Dermis blood vessel endothelial cell (primary cell): ENCODE data around the gene GRAMD4. TPM values are rescaled to one million over a fixed set of nuclear protein-coding genes. Genes with fewer than 3 reads are reported as not detected.

Source experiments
- DNase-seq: peaks from one replicate; pipeline ENCODE4 v3.0.0; 2010
- total RNA-seq: library from RNA; depleted of rRNA; stranded (reverse); fragments of >200 nt; gene quantifications from 2 replicates; pipeline ENCODE4 v1.2.3, GENCODE V29; 2014

The GRAMD4 gene
- total RNA-seq, 1 donor from 2014 or later: 58.5 TPM

DNA sequence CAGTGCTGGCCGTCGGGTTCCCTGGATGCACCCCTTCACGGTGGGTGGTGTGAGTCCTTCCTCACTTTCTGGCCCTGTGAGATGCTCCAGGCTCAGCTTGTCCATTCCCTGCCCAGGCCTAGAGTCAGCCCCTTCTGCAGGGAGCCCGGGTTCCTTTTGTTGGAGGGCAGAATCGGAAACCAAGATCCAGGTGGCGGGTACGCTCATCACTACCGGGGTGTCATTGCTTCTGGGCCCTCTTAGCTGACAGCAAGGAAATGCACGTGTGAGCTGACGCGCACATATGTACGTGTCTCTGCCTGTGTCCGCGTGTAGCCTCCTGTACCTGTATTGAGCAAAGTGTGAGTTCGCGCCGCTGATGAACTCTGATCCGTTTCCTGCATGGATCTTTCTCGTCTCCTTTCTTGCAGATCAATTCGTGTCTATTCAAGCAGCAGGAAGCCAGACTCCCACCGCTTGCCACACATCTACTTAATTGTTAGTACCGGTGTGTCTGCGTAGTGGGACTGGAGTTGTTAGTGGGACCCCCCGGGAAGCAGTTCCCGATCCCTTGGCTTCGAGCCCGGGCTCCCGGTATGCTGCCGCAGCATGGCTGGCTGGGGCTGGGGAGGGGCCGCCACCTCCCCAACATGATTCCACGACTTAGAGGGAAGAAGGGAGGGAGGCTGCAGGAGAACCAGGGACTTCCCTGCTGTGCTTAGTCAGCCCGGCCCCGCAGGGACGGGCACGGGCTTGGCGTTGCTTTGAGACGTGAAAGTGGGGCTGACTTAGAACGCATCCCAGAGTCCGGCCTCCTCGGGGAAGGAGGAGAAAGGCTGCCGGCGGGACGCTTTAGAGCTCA is 35.9 kb upstream of the GRAMD4 start:
- DNase-seq: no peak

DNA sequence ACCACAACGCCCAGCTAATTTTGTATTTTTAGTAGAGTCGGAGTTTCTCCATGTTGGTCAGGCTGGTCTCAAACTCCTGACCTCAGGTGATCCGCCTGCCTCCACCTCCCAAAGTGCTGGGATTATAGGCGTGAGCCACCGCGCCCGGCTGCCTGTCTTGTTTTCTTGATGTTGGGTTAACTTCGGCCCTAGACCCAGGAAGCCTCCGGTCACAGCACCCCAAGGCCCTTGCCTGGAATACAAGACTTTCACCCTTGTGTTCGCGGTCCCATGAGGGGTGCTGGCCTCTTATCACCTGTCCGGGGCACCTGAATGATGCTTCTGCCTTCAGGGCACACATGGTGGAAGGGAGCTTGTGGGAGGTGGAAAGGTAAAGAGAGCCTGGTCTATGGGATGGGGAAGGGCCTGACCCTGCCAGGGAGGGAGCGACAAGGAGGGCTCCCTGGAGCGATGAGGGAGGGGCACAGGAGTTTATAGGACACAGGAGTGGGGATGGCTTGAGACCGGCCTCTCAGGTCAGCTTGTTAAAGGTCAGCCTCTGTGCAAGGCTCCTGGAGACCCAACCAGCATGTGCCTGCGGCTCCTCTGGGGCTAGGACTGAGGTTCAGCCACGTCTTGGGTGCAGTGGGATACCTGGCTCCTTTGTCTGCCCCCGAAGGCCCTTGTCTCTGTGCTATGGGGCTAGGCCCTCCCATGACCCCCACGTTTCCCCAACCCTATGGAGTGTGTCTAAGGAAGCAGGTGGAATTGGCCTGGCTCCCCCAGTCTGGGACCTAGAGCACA is 34.7 kb upstream of the GRAMD4 start:
- DNase-seq: no peak

DNA sequence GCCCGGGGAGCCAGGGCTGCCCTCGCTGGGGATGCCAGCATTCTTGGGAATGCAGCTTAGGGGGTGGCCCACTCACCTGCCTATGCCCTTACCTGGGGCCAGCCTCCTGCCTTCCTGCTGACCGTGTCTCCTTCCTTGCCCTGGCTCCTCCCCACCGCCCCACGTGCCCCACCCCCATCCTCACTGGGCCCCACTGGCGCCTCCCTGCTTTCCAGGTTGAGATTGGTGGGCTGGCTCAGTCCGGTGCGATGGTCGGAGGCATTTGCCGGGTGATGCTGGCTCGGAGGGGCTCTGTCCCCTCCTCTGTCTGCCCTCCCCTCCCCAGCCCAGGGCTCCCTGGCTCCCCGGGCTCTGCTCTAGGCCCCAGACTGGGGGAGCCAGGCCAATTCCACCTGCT is 34.1 kb upstream of the GRAMD4 start:
- no peak for DNase-seq

DNA sequence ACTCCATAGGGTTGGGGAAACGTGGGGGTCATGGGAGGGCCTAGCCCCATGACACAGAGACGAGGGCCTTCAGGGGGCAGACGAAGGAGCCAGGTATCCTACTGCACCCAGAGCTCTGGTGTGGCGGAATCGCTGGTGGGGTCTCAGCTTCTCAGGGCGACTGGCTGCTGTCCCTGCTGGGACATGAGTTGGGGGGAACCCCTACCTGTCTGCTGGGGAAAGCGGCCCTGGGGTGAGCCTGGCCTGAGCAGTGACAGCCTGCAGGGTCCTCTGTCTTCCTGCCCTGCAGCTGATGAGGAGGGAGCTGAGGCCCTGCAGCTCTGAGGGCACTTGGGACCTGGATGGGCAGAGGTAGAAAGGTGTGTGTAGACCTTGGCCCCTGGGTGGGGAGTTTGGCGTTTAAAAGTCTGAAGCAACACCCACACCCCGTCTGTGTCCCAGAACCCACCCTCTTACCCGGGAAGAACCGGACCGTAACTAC is 33.6 kb upstream of the GRAMD4 start:
- DNase-seq: no peak

DNA sequence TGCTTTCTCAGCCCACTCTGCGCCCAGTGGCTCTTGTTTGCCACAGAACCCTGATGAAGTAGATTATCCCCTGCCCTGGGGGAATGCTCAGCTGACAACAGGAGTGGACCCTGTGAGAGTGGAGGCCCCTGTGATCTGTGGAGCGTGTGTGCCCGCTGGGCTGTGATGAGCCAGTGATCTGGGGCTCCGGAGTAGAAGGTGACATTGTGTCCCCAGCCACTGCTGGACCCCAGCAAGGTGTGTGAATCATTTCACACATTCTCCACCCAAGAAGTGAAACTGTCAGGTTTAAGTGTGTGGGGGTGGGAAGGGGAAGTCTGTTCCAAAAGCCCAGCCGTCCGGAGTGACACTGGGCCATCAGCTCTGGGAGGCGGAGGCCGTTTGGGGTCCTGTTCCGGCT is 33.1 kb upstream of the GRAMD4 start:
- DNase-seq: no peak

DNA sequence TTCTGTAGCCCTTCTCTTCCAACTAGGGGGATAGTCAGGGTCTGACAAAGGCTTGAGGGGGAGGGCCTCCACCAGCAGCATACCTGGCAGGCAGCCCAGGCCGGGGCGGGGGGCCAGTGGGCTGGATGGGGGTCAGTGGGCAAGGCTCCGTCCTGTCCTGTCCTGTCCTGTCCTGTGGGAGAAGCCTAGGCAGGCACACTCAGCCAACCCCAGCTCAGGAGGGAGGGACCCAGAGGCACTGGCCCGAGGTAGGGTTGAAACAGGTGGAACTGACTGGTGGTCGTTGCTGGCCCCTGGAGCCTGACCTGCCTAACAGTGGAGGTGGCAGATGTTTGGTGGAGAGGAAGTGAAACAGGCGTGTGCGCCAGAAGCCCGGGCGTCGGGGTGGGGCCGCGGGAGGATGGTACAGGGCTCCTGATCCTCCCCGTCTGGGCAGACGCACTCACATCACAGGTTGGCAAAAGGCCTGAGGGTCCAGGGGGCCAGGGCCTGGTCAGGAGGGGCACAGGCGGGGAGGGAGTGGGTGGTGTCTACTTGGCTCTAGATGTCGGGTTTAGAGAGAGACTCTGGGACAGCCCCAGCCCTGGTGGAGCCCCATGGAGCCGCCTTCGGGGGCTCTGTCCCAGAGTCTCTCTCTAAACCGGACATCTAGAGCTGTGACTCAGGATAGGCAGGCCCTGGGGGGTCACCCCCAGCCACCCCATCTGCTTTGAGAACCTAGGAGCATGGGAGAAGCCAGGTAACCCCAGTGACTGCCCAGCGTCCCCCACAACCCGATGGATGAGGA is 32.5 kb upstream of the GRAMD4 start:
- no peak for DNase-seq

DNA sequence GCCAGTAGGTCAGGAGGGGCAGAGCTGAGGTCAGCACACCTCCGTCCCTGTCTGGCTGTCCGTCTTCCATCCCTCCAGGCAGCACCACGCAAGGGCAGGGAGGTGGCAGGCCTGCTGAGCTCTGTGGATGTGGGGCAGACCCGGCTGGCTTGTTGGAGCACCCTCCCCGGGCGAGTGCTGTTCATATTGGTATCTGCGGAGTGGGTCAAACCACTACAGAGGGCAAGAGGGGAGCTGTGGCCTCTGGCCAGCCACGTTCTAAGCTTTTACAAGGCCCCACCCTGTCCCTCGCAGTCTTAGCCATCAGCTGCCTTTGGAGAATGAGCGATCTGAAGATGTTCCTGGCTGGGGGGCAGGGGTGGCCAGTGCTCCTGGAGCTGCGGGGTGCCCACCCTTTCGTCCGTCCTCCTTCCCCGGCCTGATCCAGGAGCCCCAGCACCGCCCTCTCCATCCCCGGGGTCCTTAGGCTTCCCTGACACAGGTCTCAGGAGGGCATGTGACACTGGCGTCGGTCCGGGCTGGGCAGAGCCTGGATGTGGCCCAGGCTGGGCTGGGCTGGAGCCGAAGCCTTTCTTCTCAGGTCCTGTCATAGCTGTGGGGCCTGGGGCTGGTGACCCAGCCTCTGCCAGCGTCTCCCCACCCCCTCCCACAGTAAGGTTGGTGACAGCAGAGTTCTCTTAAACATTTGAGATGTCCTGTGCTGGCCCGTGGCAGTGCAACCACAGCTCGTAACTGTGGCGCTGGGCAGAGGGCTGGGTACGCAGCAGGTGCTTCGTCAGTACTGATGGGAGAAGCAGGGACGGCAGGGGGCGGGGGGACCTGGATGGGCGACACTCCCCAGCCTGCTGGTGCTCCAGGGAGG is 31.7 kb upstream of the GRAMD4 start:
- no peak for DNase-seq

DNA sequence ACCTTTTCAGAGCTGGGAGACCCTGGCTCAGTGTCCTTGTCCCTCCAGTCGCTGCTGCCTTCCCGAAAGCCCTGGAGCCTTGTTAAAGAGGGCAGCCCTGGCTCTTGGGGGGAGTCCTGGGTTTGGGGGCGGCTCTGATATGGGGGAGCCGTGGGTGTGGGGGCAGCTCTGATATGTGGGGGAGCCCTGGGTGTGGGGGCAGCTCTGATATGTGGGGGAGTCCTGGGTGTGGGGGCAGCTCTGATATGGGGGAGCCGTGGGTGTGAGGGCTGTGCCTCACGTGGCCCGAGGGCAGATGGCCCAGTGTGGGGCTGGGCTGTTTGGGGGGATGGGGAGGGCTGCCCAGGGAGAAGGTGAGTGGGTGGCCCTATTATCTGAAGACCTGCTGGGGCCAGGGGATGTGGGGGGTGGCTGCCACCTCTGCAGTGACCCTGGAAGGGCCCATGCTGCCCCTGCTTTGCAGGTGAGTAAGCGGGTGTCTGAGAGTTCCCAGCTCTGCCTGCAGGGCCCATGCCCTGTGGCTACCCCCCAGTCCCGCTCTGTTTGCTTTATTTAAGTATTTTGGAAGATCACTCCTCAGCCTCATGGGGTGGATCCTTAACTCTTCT is 30.9 kb upstream of the GRAMD4 start:
- no peak for DNase-seq

DNA sequence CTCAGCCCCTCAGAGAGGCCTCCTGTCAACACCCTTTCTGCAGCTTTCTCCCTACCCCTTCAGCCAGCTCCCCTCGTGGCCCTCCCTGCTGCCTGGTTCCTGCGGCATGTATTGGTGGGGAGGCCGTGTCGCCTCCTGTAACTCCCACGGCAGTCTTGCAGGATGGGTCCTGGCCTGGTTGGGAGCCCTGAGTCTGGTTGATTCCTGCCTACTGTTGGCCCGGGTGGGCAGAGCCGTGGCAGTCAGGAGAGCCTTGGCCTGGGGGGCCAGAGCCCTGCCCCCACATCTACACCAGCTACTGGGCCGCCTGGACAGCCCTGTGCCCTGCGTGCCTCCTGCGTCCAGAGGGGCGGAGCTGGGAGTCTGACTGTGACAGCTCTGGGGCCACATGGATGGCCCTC is 30.3 kb upstream of the GRAMD4 start:
- no peak for DNase-seq

DNA sequence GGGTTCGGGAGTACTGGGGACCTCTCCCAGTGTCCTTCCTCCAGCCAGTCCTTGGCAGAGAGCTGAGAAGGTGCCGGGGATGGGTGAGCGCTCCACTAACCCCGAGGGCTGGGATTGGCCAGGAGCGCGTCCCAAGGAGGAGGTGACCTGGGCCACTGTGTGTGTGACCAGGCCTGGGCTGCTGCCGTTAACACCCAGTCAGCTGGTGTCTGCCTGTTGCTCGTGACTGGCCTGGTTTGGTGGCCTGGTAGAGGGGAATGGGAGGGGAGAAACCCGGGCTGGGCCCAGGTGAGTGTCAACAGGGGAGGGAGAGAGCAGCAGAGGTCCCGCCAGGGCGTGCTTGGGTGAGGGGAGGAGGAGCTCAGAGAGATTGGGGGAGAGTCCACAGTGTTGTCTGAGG is 29.9 kb upstream of the GRAMD4 start:
- DNase-seq: no peak

DNA sequence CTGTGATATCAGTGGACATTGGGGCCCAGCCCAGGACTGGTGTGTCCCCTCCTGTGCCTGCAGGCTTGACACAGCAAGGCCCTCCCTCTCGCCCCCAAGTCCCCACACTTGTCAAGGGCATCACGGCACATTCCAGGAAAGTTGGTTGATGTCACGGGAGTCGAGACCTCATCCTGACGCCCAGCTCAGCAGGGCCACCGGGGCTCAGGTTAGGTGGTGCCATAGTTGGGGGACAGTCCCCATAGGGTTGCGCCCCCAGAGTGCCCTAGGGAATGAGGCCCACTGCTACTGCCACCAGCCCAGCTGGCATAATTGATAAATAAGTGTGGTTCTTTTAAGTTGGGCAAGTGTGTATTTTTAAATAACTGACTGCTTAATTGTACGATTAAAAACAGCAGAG is 28.3 kb upstream of the GRAMD4 start:
- no peak for DNase-seq

DNA sequence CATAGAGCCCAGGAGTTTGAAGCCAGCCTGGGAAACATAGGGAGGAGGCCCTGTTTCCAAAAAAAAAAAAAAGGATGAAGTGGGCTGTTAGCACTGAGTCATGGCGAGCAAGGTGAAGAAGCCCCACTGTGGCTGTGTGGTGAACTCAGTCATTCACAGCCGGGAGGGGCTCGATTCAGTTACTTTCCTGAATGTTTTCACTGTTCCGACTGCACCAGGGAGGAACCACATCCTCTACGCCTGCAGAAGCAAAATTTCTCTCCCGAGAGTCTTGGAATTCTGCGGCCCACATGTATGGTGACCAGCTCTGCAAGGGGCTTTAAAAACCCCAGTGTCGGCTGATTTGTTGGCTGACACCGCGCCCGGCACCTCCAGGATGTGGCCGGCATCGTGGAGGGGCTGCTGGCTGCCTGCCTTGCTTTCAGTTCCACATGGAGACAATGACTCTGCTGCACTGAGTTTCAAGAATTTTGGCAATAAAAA is 27.8 kb upstream of the GRAMD4 start:
- peak; percentile 48 for DNase-seq

DNA sequence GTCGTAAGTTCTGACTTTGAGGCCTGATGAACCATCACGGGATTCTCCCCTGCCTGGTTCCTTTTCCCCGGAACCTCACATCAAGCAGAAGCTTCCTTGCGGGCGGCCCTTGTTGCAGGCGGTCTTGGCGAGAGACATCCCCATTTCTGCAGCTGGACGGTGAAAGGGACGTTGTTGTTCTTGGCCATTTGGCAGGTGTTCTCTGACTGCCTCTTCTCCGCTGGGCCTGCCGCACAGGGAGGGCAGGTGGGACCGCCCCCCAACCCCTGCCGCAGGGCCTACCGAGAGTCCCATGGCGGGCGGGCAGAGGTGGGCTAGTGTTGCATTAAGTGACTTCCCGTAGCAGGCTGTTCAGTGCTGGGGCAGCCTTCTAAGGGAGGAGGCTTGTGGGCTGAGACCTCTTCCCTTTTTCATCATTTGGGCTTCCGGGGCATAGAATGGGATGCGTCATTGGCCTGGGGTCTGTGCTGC is 26.9 kb upstream of the GRAMD4 start:
- DNase-seq: no peak

DNA sequence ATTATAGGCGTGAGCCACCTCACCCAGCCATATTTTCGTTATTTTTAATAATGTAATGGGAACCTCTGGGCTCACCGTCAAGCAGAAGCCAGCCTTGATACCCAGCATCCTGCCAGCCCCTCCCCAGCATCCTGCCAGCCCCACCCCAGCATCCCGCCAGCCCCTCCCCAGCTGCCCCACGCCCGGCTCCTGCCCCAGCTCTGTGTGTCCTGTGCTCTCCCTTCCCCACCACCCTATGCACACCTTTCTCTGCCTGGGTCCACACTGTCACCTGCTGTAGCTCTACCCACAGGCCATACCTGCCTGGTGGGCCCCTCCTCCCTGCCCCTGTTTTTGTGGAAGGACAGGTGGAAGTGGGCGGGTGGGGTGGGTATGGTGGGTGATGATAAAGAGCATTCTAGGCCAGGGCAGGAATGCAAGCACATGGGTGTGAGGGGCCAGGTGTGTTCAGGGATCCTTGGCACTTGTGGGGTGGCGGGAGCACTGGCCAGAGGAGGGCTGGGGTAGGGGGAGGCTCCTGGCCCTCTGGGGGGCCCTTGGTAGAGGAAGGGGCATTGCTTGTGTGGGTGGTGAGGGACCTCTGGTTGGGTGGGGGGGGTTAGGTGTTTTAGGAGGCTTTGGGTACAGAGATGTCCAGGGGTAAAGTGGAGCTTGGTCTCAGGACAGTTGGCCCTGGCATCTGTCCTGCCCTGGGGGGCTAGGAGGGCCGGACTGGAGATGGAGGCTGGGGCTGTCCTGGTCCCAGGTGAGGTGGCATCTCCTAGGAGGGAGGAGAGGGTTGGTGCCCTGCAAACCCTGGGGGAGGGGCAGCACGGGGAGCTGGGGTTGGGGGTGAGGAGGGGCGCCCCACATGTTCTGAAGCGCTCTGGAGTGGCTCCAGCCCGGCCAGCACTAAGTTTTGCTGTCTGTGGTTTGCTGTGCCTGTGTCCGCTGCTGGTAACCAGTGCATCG is 25.9 kb upstream of the GRAMD4 start:
- no peak for DNase-seq

DNA sequence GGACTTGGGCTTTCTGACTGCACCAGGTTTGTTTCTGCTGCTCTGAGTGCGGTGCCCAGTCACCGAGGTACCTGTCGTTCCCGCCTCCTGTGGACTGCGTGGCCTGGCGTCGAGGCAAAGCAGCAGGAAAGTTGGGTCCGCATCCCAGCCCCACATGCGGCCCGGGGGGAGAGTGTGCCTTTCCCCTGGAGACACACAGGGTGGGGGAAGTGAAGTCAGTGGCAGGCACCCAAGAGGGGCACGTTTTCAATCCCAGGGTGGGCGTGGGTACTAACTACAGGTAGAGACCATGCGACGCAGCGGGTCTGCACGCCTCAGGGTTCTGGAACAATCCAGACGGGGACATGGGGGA is 25.3 kb upstream of the GRAMD4 start:
- no peak for DNase-seq

DNA sequence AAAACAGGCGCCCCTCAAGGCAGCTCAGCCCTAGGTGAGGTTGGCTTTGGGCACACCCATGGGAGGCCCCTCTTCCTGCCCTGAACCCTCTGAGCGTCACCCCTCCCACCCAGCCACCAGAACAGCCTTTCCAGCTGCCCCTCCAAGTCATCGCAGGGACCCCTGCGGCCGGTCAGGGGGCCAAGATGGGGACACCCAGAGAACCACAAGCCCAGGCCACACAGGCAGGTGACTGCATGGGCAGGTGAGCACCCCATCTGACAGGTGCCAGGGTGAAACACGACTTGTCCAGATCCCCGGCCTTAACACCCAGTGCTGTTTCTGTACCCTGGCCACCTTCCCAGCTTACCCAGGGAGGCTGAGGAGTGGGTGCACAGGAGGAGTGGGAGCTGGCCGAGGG is 24.6 kb upstream of the GRAMD4 start:
- no peak for DNase-seq

DNA sequence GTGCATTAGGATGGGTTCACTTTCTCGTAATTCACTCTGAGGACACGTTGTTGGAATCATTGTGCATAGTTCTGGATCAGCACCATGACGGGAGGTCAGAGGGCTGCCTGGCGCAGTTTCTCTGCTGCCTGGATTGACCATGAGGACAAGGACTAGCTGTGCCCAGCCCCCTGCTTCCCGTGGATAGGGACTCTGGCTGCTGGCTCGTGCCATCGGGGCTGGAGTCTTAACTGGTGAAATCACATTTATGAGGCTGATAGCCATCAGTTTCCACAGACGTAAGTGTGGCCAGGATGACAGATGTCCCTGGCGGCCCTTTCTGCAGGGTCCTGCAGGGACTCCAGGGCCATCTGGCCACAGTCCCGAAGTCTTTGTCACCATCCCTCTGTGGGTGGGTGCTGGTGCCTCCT is 24.1 kb upstream of the GRAMD4 start:
- no peak for DNase-seq

DNA sequence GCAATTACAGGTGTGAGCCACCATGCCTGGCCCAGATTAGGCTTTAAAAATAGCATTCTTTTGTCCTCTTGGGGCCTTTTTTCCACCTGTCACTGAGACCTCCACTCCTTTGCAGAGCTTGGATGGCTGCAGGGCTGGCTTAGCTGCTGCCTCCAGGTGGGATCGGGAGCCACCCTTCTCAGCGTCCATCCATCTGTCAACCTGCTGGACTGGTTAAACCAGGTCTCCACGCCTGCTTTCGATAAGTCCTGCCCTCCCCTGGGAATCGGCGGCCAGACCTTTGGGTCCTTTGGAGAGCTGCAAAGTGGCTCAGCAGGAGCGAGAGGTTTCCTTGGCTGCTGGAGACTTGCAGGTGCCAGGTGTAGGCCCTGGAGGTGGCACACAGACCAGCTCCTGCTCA is 23.4 kb upstream of the GRAMD4 start:
- DNase-seq: no peak

DNA sequence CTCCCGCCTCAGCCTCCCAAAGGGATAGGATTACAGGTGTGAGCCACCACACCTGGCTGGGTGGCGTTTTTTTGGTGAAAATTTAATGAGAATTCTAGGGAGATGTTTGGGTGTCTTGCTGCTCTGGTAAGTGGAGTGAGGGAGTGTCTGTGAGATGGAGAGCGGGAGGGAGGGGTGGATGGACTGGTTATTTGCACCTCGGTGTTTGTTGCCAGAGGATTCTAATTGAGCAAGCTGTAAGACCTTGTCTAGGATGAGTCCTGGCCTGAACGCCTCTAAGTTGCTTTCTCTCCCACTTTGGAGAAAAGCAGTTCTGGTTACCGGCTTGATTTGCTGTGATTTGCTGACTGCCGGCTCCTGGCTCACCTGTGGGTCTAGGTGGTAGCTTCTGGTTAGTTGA is 22.0 kb upstream of the GRAMD4 start:
- no peak for DNase-seq

DNA sequence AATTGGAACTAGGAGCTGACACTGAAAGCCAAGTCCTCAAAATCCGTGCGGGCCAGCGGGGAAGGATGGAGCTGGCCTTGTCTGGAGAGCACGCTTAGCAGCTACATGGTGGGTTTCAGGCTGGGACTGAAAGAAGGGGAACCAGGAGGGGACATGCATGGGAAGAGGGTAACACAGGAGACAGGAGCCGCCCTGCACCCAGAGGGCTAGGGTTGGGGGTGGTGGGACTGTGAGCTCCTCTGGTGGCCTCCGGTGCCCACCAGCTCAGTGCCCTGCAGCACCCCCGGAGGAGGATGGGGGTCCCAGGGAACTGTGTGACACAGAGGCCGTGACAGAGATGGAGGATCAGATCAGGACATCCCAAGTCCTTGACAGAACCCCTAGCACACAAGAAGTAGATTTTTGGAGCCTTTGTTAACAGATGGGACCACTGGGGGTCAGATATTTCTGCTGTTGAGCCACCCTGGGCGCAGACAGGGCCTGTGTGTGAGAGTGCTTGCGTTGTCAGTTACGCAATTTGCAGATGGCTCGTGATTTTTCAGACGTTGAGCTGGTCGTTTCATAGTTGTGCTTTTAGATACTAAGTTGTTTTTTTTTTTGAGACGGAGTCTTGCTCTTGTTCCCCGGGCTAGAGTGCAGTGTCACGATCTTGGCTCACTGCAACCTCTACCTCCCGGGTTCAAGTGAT is 21.3 kb upstream of the GRAMD4 start:
- no peak for DNase-seq
